Transverse colon (tissue), 4 donors: ENCODE data around the gene RRP8. TPM values are rescaled to one million over a fixed set of nuclear protein-coding genes. Genes with fewer than 3 reads are reported as not detected.

ENCODE experiments used
- DNase-seq: peaks from one replicate; pipeline ENCODE4 v3.0.0-alpha.2; 2019
- H3K27ac ChIP-seq, 4 donors: fragments of 200-600 bp; sonication (generic); 2 replicates each; pipeline ENCODE4 v1.5.1; 2016 to 2018; ENCODE audit warnings: inconsistent platforms in 4 of 4
- H3K27me3 ChIP-seq: fragments of 200-600 bp; sonication (generic); 2 replicates; pipeline ENCODE4 v1.5.1; 2017; ENCODE audit warnings: inconsistent platforms
- H3K36me3 ChIP-seq, 4 donors: fragments of 200-600 bp; sonication (generic); 2 replicates each; pipeline ENCODE4 v1.5.1; 2017 to 2019; ENCODE audit warnings: inconsistent platforms in 4 of 4
- H3K4me1 ChIP-seq, 4 donors: fragments of 200-600 bp; sonication (generic); 2 replicates each; pipeline ENCODE4 v1.5.1; 2017 to 2020; ENCODE audit warnings: inconsistent platforms in 4 of 4
- H3K4me3 ChIP-seq, 4 donors: fragments of 200-600 bp; sonication (generic); 1 replicate in 1 of 4; 2 replicates in 3 of 4; pipeline versions ENCODE4 v1.5.1 to v1.6.1; 2017 to 2019; ENCODE audit warnings: inconsistent platforms in 4 of 4
- H3K9me3 ChIP-seq, 2 donors: fragments of 200-600 bp; sonication (generic); 2 replicates each; pipeline ENCODE4 v1.5.1; 2017 to 2019; ENCODE audit warnings: inconsistent platforms in 2 of 2
- EP300 ChIP-seq: sonication (generic); formaldehyde crosslinking; IDR thresholded peaks from one replicate; pipeline ENCODE4 v1.6.1; 2017; ENCODE audit warnings: antibody characterized with exemption, low read depth
- POLR2A ChIP-seq: fragments of 450-650 bp; IDR thresholded peaks from one replicate; pipeline ENCODE4 v1.6.1; 2016; ENCODE audit warnings: antibody characterized with exemption, mild to moderate bottlenecking, moderate library complexity
- POLR2AphosphoS5 ChIP-seq, 3 donors: sonication (generic); formaldehyde crosslinking; IDR thresholded peaks; one replicate each; pipeline ENCODE4 v1.6.1; 2016; ENCODE audit warnings: antibody characterized with exemption in 3 of 3
- WGBS, 2 donors: methylation state at CpG; one replicate each; pipeline ENCODE4 v1.1.5; 2018; ENCODE audit warnings: low coverage in 1 of 2; 5-methylcytosine and 5-hydroxymethylcytosine counted together
- in situ Hi-C, 4 donors: fragments of 200-750 bp; cut with MboI; loops; one replicate each; pipeline versions ENCODE4 v1.15.0 to v1.15.1; 2017; ENCODE audit warnings: low sequenced_read_pairs in 3 of 4, low pct_ligation_motif_present in 1 of 4, low pct_unique_long_range_greater_than_20kb in 1 of 4
- intact Hi-C: fragments of 100-400 bp; cut with DNase I; formaldehyde crosslinking; loops from one replicate; pipeline ENCODE4 v1.15.1; 2023; ENCODE audit warnings: low total_unique reads
- total RNA-seq, 4 donors: library from RNA; depleted of rRNA; stranded (reverse); fragments of >200 nt; gene quantifications; one replicate each; pipeline ENCODE4 v1.1.0, GENCODE V29; 2016
- TF ChIP-seq, protein P1 (sequence below), 5 experiments: fragments of 200-600 bp in 3 of 5; fragments of 450-650 bp in 2 of 5; sonication (generic) in 3 of 5; IDR thresholded peaks; 1 replicate in 2 of 5; 2 replicates in 3 of 5; pipeline ENCODE4 v1.5.1; 2016 to 2017; ENCODE audit warnings: antibody characterized with exemption in 5 of 5, inconsistent platforms in 3 of 5, mild to moderate bottlenecking in 2 of 5, moderate library complexity in 1 of 5

Gene RRP8
- total RNA-seq, 4 donors from 2014 or later: 9.7 to 145 (median 48.2) TPM

DNA sequence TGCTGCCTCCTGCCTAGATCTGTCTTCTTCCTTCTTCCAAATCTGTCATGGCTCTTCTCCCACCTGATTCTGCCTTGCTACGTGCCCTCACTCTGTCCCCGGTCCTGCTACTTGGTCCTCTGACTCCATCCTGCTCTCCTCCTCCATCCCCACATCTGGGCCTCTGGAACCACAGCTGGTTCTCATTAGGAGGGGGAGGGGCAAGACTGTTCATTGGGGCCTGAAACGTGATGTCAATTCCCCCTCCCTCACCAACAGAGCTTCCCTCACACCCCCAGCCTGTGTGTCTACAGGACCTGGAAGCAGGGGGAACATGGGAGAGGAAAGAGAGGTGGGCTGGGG lies 43.1 kb upstream of the RRP8 start:
- H3K9me3 ChIP-seq: no peaks in the 10 kb centered on the region
- H3K4me1 ChIP-seq: peaks cover 20 to 31% (median 23%) of the 10 kb centered on the region in 4 donors
- H3K27me3 ChIP-seq: no peaks in the 10 kb centered on the region
- no peak for TF ChIP-seq POLR2AphosphoS5 (IDR thresholded peaks at IDR 0.05)
- TF ChIP-seq, protein P1, sequence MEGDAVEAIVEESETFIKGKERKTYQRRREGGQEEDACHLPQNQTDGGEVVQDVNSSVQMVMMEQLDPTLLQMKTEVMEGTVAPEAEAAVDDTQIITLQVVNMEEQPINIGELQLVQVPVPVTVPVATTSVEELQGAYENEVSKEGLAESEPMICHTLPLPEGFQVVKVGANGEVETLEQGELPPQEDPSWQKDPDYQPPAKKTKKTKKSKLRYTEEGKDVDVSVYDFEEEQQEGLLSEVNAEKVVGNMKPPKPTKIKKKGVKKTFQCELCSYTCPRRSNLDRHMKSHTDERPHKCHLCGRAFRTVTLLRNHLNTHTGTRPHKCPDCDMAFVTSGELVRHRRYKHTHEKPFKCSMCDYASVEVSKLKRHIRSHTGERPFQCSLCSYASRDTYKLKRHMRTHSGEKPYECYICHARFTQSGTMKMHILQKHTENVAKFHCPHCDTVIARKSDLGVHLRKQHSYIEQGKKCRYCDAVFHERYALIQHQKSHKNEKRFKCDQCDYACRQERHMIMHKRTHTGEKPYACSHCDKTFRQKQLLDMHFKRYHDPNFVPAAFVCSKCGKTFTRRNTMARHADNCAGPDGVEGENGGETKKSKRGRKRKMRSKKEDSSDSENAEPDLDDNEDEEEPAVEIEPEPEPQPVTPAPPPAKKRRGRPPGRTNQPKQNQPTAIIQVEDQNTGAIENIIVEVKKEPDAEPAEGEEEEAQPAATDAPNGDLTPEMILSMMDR (IDR thresholded peaks at IDR 0.05): no peak
- TF ChIP-seq EP300: no peak
- no peak for TF ChIP-seq POLR2A
- H3K27ac ChIP-seq: peak overlapping the region; percentile 70 to 79 (median 72)
- H3K4me3 ChIP-seq: no peak overlapping the region
- WGBS, 2 donors: 51 to 55% methylated on average over 2 to 3 of the region's 3 CpGs
- H3K36me3 ChIP-seq: no peaks in the 10 kb centered on the region
- in situ Hi-C loops (no loop called here), intact Hi-C loops (no loop called here)
- no peak for DNase-seq

DNA sequence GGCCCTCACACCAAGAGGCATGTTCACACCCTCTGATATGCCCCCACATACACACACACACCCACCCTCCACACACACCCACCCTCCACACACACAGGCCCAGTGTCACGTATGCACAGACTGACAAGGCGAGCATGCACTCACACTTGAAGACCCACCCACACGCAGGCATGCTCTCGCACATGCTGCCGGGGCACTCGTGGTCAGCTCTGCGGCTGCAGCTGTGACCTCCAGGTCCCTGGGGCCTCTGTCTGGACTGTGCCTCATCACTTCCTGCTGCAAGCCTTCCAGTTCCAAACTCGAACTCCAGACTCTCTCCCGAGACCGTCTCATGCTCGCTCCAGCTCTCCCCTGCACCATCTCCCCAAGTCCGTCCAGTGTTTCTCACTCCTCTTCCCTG lies 42.7 kb upstream of the RRP8 start:
- no peaks in the 10 kb centered on the region for H3K36me3 ChIP-seq
- peaks cover 20 to 31% (median 23%) of the 10 kb centered on the region in 4 donors for H3K4me1 ChIP-seq
- 67 to 83% methylated on average over 1 to 12 of the region's 12 CpGs for WGBS, 2 donors
- peak overlapping the region; percentile 70 to 79 (median 72) for H3K27ac ChIP-seq
- intact Hi-C loops: no loop called here
- DNase-seq: no peak
- TF ChIP-seq, protein P1 (IDR thresholded peaks at IDR 0.05): no peak
- TF ChIP-seq POLR2AphosphoS5 (IDR thresholded peaks at IDR 0.05) (no peak), EP300 (no peak), POLR2A (no peak)
- in situ Hi-C loops: no loop called here
- H3K27me3 ChIP-seq: no peaks in the 10 kb centered on the region
- no peaks in the 10 kb centered on the region for H3K9me3 ChIP-seq
- no peak overlapping the region for H3K4me3 ChIP-seq

DNA sequence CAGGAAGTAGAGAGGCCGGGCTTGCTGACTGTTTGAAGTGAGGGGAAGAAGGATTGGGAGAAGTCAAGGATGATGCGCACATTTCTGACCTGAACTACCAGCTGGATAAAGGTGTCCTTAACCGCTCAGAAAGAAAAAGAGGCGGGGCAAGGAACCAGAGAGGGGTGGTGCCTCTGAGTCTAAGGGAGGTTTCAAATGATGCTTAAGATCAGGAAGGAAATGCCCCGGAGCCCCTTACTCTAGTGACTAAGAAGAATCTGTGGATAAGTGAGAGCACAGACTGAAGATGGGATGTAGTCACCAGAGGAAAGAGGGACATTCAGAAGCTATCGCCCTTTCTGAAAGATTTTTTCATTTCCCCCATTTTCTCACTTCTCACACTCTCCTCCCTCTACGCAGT lies 39.5 kb upstream of the RRP8 start:
- 67 to 86% methylated on average over 7 of the region's 7 CpGs for WGBS, 2 donors
- Histone ChIP-seq H3K27ac (no peak overlapping the region), H3K9me3 (no peaks in the 10 kb centered on the region), H3K4me3 (no peak overlapping the region), H3K36me3 (no peaks in the 10 kb centered on the region), H3K27me3 (no peaks in the 10 kb centered on the region), H3K4me1 (peaks cover 18 to 36% (median 22%) of the 10 kb centered on the region in 4 donors)
- intact Hi-C loops: no loop called here
- TF ChIP-seq EP300: no peak
- TF ChIP-seq POLR2AphosphoS5 (IDR thresholded peaks at IDR 0.05): no peak
- no peak for TF ChIP-seq POLR2A
- TF ChIP-seq, protein P1 (IDR thresholded peaks at IDR 0.05): no peak
- in situ Hi-C loops: no loop called here
- no peak for DNase-seq

DNA sequence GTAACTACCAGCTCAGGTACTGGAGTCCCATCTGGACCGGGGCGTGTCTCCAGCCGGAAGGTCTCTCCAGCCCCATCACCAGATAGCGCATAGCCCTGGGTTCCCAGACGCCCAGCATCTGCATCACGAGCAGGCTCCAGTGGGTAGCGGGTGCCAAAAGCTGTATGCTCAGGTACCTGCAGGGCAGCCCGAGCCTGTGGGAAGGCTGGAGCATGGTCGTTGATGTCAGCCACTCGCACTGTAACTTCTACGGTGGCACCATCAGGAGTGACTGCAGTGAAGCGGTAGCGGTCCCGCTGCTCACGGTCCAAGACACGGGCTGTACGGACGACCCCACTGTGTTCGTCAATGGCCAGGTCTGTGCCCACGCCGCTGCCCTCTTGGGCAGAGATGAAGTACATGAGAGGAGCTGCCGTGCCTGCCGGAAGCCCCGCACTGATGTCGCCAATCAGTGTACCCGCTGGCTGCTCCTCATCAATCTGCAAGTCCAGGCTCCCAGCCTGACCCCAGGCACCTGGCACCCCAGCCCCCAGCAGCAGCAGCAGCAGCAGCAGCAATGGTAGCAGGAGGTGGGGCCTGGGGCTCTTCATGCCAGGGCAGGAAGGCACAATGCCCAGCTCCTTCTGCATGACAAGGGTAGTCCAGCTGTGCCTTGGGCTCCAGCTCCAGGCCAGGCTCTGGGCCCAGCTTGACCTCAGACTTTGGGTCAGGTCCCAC lies 37.7 kb upstream of the RRP8 start:
- TF ChIP-seq EP300: no peak
- no peak for TF ChIP-seq POLR2AphosphoS5 (IDR thresholded peaks at IDR 0.05)
- TF ChIP-seq, protein P1 (IDR thresholded peaks at IDR 0.05): no peak
- no peak for TF ChIP-seq POLR2A
- WGBS, 2 donors: 95% methylated on average over 26 of the region's 26 CpGs; no CpG with 5 or more reads in 1 of the 2 donors
- no peaks in the 10 kb centered on the region for H3K9me3 ChIP-seq
- in situ Hi-C loops: no loop called here
- DNase-seq: no peak
- no peak overlapping the region for H3K4me3 ChIP-seq
- no peaks in the 10 kb centered on the region for H3K36me3 ChIP-seq
- no peaks in the 10 kb centered on the region for H3K27me3 ChIP-seq
- H3K4me1 ChIP-seq: peaks cover 8 to 34% (median 10%) of the 10 kb centered on the region in 4 donors
- no peak overlapping the region for H3K27ac ChIP-seq
- intact Hi-C loops: no loop called here
